Activated naive CD8-positive, alpha-beta T cell treated with anti-CD3 and anti-CD28 coated beads for 36 hours (primary cell): ENCODE data around the gene SRBD1. TPM values are rescaled to one million over a fixed set of nuclear protein-coding genes. Genes with fewer than 3 reads are reported as not detected.

Experiments
- DNase-seq: peaks from one replicate; pipeline ENCODE4 v3.0.0; 2021
- H3K27ac Mint-ChIP-seq: one replicate; pipeline ENCODE4 v1.8.0; 2022; ENCODE audit warnings: mild to moderate bottlenecking, moderate library complexity, mixed read lengths
- H3K27me3 Mint-ChIP-seq: one replicate; pipeline ENCODE4 v1.8.0; 2022; ENCODE audit warnings: mild to moderate bottlenecking, mixed read lengths
- H3K36me3 Mint-ChIP-seq: one replicate; pipeline ENCODE4 v1.8.0; 2021; ENCODE audit warnings: mild to moderate bottlenecking, mixed read lengths
- H3K4me1 Mint-ChIP-seq: one replicate; pipeline ENCODE4 v1.8.0; 2021; ENCODE audit warnings: mixed read lengths
- H3K4me3 Mint-ChIP-seq: one replicate; pipeline ENCODE4 v1.8.0; 2022; ENCODE audit warnings: mild to moderate bottlenecking, moderate library complexity, mixed read lengths
- H3K9me3 Mint-ChIP-seq: one replicate; pipeline ENCODE4 v1.8.0; 2022; ENCODE audit warnings: mixed read lengths
- total RNA-seq, 2 experiments: library from RNA; stranded (reverse); gene quantifications; one replicate each; pipeline ENCODE4 v1.2.3, GENCODE V29; 2021

The SRBD1 gene
- total RNA-seq, 2 experiments from 2014 or later: 18.2 to 19.1 TPM

- H3K27ac Mint-ChIP-seq: no peak overlapping the region
- peaks cover 6% of the 10 kb centered on the region for H3K9me3 Mint-ChIP-seq
- no peak for DNase-seq
- no peak overlapping the region for H3K4me3 Mint-ChIP-seq
- H3K27me3 Mint-ChIP-seq: no peaks in the 10 kb centered on the region
- peaks cover 32% of the 10 kb centered on the region for H3K4me1 Mint-ChIP-seq
- peaks cover 25% of the 10 kb centered on the region for H3K36me3 Mint-ChIP-seq
These were observed 112.2 kb downstream of the SRBD1 start for GRCh38 chr2:45498661-45499550.

DNA sequence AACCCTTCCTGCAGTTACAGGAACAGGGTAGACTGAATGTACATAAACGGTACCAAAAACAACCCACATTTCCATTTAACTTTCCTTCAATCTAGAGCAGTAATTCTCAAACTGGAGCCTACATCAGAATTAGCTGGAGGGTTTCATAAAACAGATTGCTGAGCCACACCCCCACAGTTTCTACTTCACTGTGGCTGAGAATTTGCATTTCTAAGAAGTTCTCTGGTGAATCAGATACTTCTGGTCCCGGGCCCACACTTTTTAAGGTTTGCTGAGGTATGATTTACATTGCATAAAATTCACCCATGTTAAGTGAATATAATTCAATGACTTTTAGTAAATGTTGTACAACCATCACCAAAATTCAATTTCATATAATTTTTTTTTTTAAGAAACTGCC, 113.7 kb downstream of the SRBD1 start:
- Mint-ChIP-seq H3K9me3 (peaks cover 5% of the 10 kb centered on the region), H3K27ac (peak overlapping the region; percentile 61)

GRCh38 chr2:45496869-45497268, 114.2 kb downstream of the SRBD1 start:
- peaks cover 17% of the 10 kb centered on the region for H3K36me3 Mint-ChIP-seq
- H3K4me1 Mint-ChIP-seq: peaks cover 32% of the 10 kb centered on the region
- H3K9me3 Mint-ChIP-seq: peaks cover 3% of the 10 kb centered on the region
- DNase-seq: no peak
- H3K4me3 Mint-ChIP-seq: no peak overlapping the region
- H3K27ac Mint-ChIP-seq: peak overlapping the region; percentile 61
- H3K27me3 Mint-ChIP-seq: no peaks in the 10 kb centered on the region

More for the DNA sequence above, 113.7 kb downstream of the SRBD1 start:
- Mint-ChIP-seq H3K4me1 (peaks cover 32% of the 10 kb centered on the region), H3K27me3 (no peaks in the 10 kb centered on the region), H3K36me3 (peaks cover 22% of the 10 kb centered on the region), H3K4me3 (no peak overlapping the region)
- peak; percentile 7 for DNase-seq

DNA sequence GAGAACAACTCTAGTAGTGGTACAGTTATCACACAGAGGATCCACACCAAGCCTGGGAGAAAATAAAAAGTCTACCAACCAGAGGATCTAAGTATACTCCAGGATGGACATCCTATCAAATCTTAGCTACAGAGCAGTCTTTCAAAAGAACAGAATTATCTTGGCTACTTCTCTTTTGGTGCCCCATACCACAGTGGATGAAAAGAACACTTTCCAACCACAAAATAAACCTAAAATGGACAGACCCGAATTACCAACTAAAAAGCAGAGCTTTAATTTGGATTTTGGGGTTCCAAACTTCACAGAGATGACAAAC, 116.1 kb downstream of the SRBD1 start:
- Mint-ChIP-seq H3K27ac (no peak overlapping the region), H3K36me3 (peaks cover 3% of the 10 kb centered on the region), H3K27me3 (no peaks in the 10 kb centered on the region)

GRCh38 chr2:45494275-45494977, 116.6 kb downstream of the SRBD1 start:
- no peak for DNase-seq
- Mint-ChIP-seq H3K4me3 (no peak overlapping the region), H3K36me3 (no peaks in the 10 kb centered on the region), H3K4me1 (peaks cover 27% of the 10 kb centered on the region), H3K27me3 (no peaks in the 10 kb centered on the region), H3K27ac (no peak overlapping the region), H3K9me3 (no peaks in the 10 kb centered on the region)

More for the DNA sequence above, 116.1 kb downstream of the SRBD1 start:
- no peak for DNase-seq
- Mint-ChIP-seq H3K4me3 (no peak overlapping the region), H3K9me3 (no peaks in the 10 kb centered on the region), H3K4me1 (peaks cover 30% of the 10 kb centered on the region)

GRCh38 chr2:45484965-45485364, 126.1 kb downstream of the SRBD1 start:
- Mint-ChIP-seq H3K27me3 (no peaks in the 10 kb centered on the region), H3K4me3 (no peak overlapping the region), H3K4me1 (no peaks in the 10 kb centered on the region), H3K9me3 (no peaks in the 10 kb centered on the region), H3K36me3 (peaks cover 14% of the 10 kb centered on the region), H3K27ac (no peak overlapping the region)
- no peak for DNase-seq

- no peak overlapping the region for H3K4me3 Mint-ChIP-seq
- peaks cover 20% of the 10 kb centered on the region for H3K36me3 Mint-ChIP-seq
- H3K27me3 Mint-ChIP-seq: no peaks in the 10 kb centered on the region
- no peaks in the 10 kb centered on the region for H3K9me3 Mint-ChIP-seq
- no peak for DNase-seq
- no peaks in the 10 kb centered on the region for H3K4me1 Mint-ChIP-seq
- H3K27ac Mint-ChIP-seq: no peak overlapping the region
These were observed 127.1 kb downstream of the SRBD1 start for GRCh38 chr2:45483997-45484396.

- Mint-ChIP-seq H3K36me3 (peaks cover 38% of the 10 kb centered on the region), H3K9me3 (no peaks in the 10 kb centered on the region)
These were observed 133.5 kb downstream of the SRBD1 start for GRCh38 chr2:45477546-45477945.

DNA sequence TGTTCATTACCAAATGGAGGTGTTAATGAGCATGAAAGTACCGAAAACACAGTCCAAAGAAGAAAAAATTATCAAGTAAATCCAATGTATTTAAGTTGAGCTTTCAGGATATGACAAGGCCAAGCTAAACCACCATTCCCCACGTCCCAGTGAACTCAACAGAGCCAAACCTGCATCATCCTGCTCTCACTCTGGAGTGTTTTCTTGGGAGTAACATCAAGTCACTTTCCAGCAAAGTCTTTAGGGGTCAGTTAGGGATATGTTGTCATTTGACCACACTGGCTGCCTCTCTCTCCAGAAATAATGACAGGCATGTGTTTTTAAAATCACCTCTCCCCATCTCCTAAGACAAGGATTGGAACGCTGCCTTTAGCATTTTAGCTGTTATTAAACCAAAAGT, 140.5 kb downstream of the SRBD1 start:
- no peak for DNase-seq
- Mint-ChIP-seq H3K27ac (no peak overlapping the region), H3K9me3 (no peaks in the 10 kb centered on the region), H3K27me3 (no peaks in the 10 kb centered on the region), H3K36me3 (peaks cover 14% of the 10 kb centered on the region), H3K4me1 (peaks cover 3% of the 10 kb centered on the region), H3K4me3 (no peak overlapping the region)

More at GRCh38 chr2:45477546-45477945, 133.5 kb downstream of the SRBD1 start:
- Mint-ChIP-seq H3K4me1 (no peaks in the 10 kb centered on the region), H3K4me3 (no peak overlapping the region), H3K27me3 (no peaks in the 10 kb centered on the region), H3K27ac (no peak overlapping the region)
- DNase-seq: no peak

- Mint-ChIP-seq H3K27me3 (no peaks in the 10 kb centered on the region), H3K36me3 (peaks cover 7% of the 10 kb centered on the region), H3K27ac (no peak overlapping the region), H3K4me1 (peaks cover 3% of the 10 kb centered on the region), H3K9me3 (no peaks in the 10 kb centered on the region), H3K4me3 (no peak overlapping the region)
- no peak for DNase-seq
These were observed 141.6 kb downstream of the SRBD1 start for GRCh38 chr2:45469314-45470099.

GRCh38 chr2:45468279-45468678, 142.8 kb downstream of the SRBD1 start:
- Mint-ChIP-seq H3K27ac (no peak overlapping the region), H3K27me3 (no peaks in the 10 kb centered on the region), H3K36me3 (peaks cover 5% of the 10 kb centered on the region), H3K9me3 (no peaks in the 10 kb centered on the region), H3K4me1 (peaks cover 3% of the 10 kb centered on the region), H3K4me3 (no peak overlapping the region)
- no peak for DNase-seq

DNA sequence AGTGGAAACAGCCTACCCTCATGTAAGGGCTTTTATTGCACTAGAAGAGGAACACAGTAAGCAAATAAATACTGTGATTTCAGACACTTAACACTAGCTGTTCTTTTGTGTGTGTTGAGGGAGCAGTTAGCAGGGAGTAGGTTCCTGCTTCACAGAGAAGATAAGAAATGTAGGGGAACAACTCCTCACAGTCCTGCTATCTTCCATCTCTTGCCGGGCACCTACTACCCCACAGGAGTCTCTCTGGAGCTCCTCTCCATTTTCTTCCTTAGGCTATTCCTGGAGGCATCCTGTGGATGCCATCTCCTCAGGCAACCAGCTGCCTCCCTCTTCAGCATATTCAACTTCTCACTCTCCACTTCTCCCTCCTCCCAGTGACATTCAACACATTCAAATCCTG, 145.0 kb downstream of the SRBD1 start:
- no peaks in the 10 kb centered on the region for H3K9me3 Mint-ChIP-seq
- H3K4me1 Mint-ChIP-seq: peaks cover 3% of the 10 kb centered on the region
- H3K27ac Mint-ChIP-seq: no peak overlapping the region
- no peak for DNase-seq
- H3K4me3 Mint-ChIP-seq: no peak overlapping the region
- H3K36me3 Mint-ChIP-seq: peaks cover 12% of the 10 kb centered on the region
- no peaks in the 10 kb centered on the region for H3K27me3 Mint-ChIP-seq

- Mint-ChIP-seq H3K27me3 (no peaks in the 10 kb centered on the region), H3K4me1 (no peaks in the 10 kb centered on the region), H3K4me3 (no peak overlapping the region), H3K36me3 (peaks cover 17% of the 10 kb centered on the region), H3K9me3 (no peaks in the 10 kb centered on the region), H3K27ac (no peak overlapping the region)
- DNase-seq: no peak
These were observed 150.2 kb downstream of the SRBD1 start for GRCh38 chr2:45460825-45461224.

GRCh38 chr2:45459860-45460259, 151.2 kb downstream of the SRBD1 start:
- H3K27me3 Mint-ChIP-seq: no peaks in the 10 kb centered on the region
- H3K4me3 Mint-ChIP-seq: no peak overlapping the region
- H3K27ac Mint-ChIP-seq: no peak overlapping the region
- peaks cover 17% of the 10 kb centered on the region for H3K36me3 Mint-ChIP-seq
- no peaks in the 10 kb centered on the region for H3K9me3 Mint-ChIP-seq
- no peaks in the 10 kb centered on the region for H3K4me1 Mint-ChIP-seq
- DNase-seq: no peak

- no peak overlapping the region for H3K4me3 Mint-ChIP-seq
- no peaks in the 10 kb centered on the region for H3K4me1 Mint-ChIP-seq
- H3K27me3 Mint-ChIP-seq: no peaks in the 10 kb centered on the region
- peaks cover 17% of the 10 kb centered on the region for H3K36me3 Mint-ChIP-seq
- no peaks in the 10 kb centered on the region for H3K9me3 Mint-ChIP-seq
- H3K27ac Mint-ChIP-seq: no peak overlapping the region
- DNase-seq: no peak
These were observed 152.0 kb downstream of the SRBD1 start for GRCh38 chr2:45458909-45459563.
